Measurements from ENCODE around the gene SVOP.

Gene SVOP

DNA sequence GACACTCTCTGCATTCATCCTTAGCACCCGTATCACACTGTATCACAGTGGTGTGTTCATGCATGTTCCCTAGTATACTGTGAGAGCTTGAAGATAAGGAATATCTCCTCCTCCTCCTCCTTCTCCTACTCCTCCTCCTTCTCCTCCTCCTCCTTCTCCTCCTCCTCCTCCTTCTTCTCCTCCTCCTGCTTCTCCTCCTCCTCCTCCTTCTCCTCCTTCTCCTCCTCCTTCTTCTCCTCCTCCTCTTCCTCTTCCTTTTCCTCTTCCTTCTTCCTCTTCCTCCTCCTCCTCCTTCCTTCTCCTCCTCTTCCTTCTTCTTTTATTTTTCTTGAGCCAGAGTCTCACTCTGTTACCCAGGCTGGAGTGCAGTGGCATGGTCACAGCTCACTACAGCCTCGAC lies 113.9 kb downstream of the SVOP start:
- Mint-ChIP-seq H3K4me1 (peaks cover 13% of the 10 kb centered on the region), H3K9me3 (no peaks in the 10 kb centered on the region), H3K27ac (no peak overlapping the region), H3K4me3 (no peak overlapping the region), H3K36me3 (ENCODE audit: low read depth) (no peaks in the 10 kb centered on the region), H3K27me3 (ENCODE audit: low read depth) (peaks cover 22% of the 10 kb centered on the region)
- TF ChIP-seq, protein P1, sequence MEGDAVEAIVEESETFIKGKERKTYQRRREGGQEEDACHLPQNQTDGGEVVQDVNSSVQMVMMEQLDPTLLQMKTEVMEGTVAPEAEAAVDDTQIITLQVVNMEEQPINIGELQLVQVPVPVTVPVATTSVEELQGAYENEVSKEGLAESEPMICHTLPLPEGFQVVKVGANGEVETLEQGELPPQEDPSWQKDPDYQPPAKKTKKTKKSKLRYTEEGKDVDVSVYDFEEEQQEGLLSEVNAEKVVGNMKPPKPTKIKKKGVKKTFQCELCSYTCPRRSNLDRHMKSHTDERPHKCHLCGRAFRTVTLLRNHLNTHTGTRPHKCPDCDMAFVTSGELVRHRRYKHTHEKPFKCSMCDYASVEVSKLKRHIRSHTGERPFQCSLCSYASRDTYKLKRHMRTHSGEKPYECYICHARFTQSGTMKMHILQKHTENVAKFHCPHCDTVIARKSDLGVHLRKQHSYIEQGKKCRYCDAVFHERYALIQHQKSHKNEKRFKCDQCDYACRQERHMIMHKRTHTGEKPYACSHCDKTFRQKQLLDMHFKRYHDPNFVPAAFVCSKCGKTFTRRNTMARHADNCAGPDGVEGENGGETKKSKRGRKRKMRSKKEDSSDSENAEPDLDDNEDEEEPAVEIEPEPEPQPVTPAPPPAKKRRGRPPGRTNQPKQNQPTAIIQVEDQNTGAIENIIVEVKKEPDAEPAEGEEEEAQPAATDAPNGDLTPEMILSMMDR (IDR thresholded peaks at IDR 0.05; ENCODE audit: unreplicated experiment in 3 of 3), result no peak

DNA sequence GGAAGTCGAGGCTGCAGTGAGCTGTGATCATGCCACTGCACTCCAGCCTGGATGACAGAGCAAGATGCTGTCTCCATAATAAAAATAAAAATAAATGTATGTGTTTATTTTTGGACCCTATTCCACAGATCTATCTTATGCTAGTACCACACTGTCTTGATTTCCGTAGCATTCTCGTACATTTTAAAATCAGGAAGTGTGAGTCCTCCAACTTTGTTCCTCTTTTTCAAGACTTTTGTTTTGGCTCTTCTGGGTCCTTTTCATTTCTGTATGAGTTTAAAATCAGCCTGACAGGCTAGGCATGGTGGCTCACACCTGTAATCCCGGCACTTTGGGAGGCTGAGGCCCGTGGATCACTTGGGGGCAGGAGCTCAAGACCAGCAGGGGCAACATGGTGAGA lies 115.1 kb downstream of the SVOP start:
- Mint-ChIP-seq H3K9me3 (no peaks in the 10 kb centered on the region), H3K4me3 (no peak overlapping the region), H3K27ac (no peak overlapping the region), H3K27me3 (ENCODE audit: low read depth) (peaks cover 19% of the 10 kb centered on the region), H3K4me1 (peaks cover 13% of the 10 kb centered on the region), H3K36me3 (ENCODE audit: low read depth) (no peaks in the 10 kb centered on the region)
- TF ChIP-seq, protein P1 (IDR thresholded peaks at IDR 0.05; ENCODE audit: unreplicated experiment in 3 of 3), result no peak

DNA sequence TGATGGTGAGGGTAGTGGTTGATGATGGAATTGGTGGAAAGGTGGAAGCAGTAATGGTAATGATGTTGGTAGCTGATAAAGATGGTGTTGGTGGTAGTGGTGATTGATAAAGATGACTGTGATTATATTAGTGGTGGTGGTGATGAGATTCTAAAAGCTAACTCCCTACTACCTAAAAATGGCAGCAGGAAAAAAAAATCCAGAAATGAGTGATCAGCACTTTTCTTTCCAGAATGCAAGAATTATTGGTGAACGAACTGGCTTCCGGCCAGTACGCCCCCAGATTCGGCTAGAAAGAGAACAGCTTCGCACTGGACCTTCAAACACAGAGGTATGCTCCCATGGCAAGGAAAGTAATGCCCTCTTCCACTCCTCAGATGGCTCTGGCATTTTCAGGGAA lies 121.7 kb downstream of the SVOP start:
- H3K9me3 Mint-ChIP-seq, result no peaks in the 10 kb centered on the region
- H3K4me3 Mint-ChIP-seq, result no peak overlapping the region
- peaks cover 14% of the 10 kb centered on the region for H3K27me3 Mint-ChIP-seq (ENCODE audit: low read depth)
- no peak overlapping the region for H3K27ac Mint-ChIP-seq
- no peaks in the 10 kb centered on the region for H3K4me1 Mint-ChIP-seq
- TF ChIP-seq, protein P1 (IDR thresholded peaks at IDR 0.05; ENCODE audit: unreplicated experiment in 3 of 3), result no peak
- no peaks in the 10 kb centered on the region for H3K36me3 Mint-ChIP-seq (ENCODE audit: low read depth)

DNA sequence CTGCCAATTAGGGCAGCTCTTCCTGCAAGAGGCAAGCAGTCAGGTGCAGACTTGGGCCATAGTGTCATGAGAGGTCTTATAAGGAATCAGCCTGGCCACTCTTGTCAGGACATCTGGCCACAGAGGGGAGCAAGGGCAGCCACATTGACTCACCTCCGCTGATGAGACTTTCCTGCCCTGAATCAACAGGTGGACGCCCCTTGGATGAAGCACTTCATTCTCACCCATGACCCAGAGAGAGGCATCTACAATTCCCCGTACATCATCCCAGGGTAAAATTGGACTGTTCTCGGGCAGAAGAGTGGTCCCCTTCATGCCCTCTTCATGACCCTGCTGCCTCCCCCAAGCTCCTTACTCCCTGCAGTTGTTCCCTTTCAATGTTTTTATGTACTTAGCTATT lies 124.1 kb downstream of the SVOP start:
- TF ChIP-seq, protein P1 (IDR thresholded peaks at IDR 0.05; ENCODE audit: unreplicated experiment in 3 of 3), result no peak
- Mint-ChIP-seq H3K9me3 (no peaks in the 10 kb centered on the region), H3K27me3 (ENCODE audit: low read depth) (peaks cover 14% of the 10 kb centered on the region), H3K4me1 (no peaks in the 10 kb centered on the region), H3K27ac (no peak overlapping the region), H3K4me3 (no peak overlapping the region), H3K36me3 (ENCODE audit: low read depth) (no peaks in the 10 kb centered on the region)

DNA sequence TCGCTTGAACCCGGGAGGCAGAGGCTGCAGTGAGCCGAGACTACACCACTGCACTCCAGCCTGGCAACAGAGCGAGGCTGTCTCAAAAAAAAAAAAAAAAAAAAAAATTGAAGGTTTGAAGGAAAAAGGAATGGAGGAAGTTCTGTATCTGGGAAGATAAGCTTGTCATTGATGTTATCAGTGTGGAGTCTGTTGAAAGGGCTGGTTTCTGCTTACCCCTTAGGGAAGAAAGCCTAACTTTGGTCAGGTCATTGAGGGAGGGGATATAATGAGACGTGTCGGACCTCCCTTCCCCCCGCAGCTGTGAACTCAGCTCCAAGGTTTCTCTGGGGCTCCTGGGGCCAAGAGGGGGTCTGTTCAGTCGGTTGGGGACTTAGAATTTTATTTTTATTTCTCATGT lies 124.5 kb downstream of the SVOP start:
- no peak overlapping the region for H3K4me3 Mint-ChIP-seq
- H3K9me3 Mint-ChIP-seq, result no peaks in the 10 kb centered on the region
- TF ChIP-seq, protein P1 (IDR thresholded peaks at IDR 0.05; ENCODE audit: unreplicated experiment in 3 of 3), result no peak
- H3K27me3 Mint-ChIP-seq (ENCODE audit: low read depth), result peaks cover 14% of the 10 kb centered on the region
- H3K36me3 Mint-ChIP-seq (ENCODE audit: low read depth), result no peaks in the 10 kb centered on the region
- H3K27ac Mint-ChIP-seq, result no peak overlapping the region
- H3K4me1 Mint-ChIP-seq, result no peaks in the 10 kb centered on the region

DNA sequence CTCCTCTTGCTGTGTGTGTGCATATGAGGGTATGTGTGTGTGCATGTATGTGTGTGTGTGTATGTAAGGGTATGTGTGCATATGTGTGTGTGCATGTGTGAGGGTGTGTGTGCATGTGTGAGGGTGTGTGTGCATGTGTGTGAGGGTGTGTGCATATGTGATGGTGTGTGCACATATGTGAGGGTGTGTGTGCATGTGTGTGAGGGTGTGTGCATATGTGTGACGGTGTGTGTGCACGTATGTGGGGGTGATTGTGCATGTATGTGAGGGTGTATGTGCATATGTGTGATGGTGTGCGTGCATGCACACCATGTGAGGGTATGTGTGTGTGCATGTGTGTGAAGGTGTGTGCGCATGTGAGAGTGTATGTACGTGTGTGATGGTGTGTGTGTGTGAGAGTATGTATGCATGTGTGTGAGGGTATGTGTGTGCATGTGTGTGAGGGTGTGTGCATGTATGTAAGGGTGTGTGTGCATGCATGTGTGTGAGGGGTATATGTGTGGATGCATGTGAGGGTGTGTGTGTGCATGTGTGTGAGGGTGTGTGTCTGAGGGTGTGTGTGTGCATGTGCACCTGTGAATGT lies 125.6 kb downstream of the SVOP start:
- Mint-ChIP-seq H3K4me3 (no peak overlapping the region), H3K27me3 (ENCODE audit: low read depth) (peaks cover 14% of the 10 kb centered on the region), H3K9me3 (no peaks in the 10 kb centered on the region), H3K4me1 (no peaks in the 10 kb centered on the region), H3K36me3 (ENCODE audit: low read depth) (no peaks in the 10 kb centered on the region), H3K27ac (no peak overlapping the region)
- TF ChIP-seq, protein P1 (IDR thresholded peaks at IDR 0.05; ENCODE audit: unreplicated experiment in 3 of 3), result no peak

Measured in nephron (organoid).